PC-3 (cell line): ENCODE measurements around the gene TMCO6. TPM values are rescaled to one million over a fixed set of nuclear protein-coding genes. Genes with fewer than 3 reads are reported as not detected.

Experiments
- ATAC-seq: fragments of 200-7000 bp; cut with Tn5 transposase; 2 replicates; pipeline ENCODE4 v1.9.1; 2020; ENCODE audit warnings: mild to moderate bottlenecking, moderate library complexity
- BruUV-seq: library from RNA; stranded (reverse); fragments of 400-500 nt; replicated peaks from 2 replicates; lab custom pipeline; 2021; lab: Mats Ljungman, UMichigan
- CTCF ChIA-PET: fragments of 300-600 bp; sonication (Branson Sonifier 250); formaldehyde crosslinking; loops from one replicate; lab custom pipeline; 2022; ENCODE audit warnings: antibody characterized with exemption; lab: Charles Lee
- POLR2A ChIA-PET: fragments of 300-600 bp; sonication (Branson Sonifier 250); formaldehyde crosslinking; loops from one replicate; lab custom pipeline; 2022; ENCODE audit warnings: antibody characterized with exemption; ENCODE audit not compliant: unreplicated experiment; lab: Charles Lee
- DNase-seq: peaks from one replicate; pipeline ENCODE4 v3.0.0-alpha.2; 2015
- H2AFZ ChIP-seq: fragments of 300-600 bp; sonication (generic); 2 replicates; pipeline ENCODE4 v1.6.0; 2016; ENCODE audit warnings: antibody characterized with exemption, low read length
- H3F3A ChIP-seq: fragments of 300-600 bp; sonication (generic); one replicate; pipeline ENCODE4 v1.6.0; 2017; ENCODE audit warnings: antibody characterized with exemption, low read length, control low read depth, mild to moderate bottlenecking; ENCODE audit not compliant: unreplicated experiment
- H3K27ac ChIP-seq: fragments of 300-600 bp; sonication (generic); 2 replicates; pipeline ENCODE4 v1.5.1; 2016; ENCODE audit warnings: mild to moderate bottlenecking, low read length
- H3K27me3 ChIP-seq: fragments of 300-600 bp; sonication (generic); 2 replicates; pipeline ENCODE4 v1.6.1; 2016; ENCODE audit warnings: low read length, mixed read lengths
- H3K36me3 ChIP-seq: fragments of 300-600 bp; sonication (generic); 2 replicates; pipeline ENCODE4 v1.6.1; 2016; ENCODE audit warnings: low read depth, mixed run types, low read length, mixed read lengths
- H3K4me1 ChIP-seq: fragments of 300-600 bp; sonication (generic); 2 replicates; pipeline ENCODE4 v1.5.1; 2016; ENCODE audit warnings: low read length; ENCODE audit not compliant: insufficient read depth
- H3K4me2 ChIP-seq: fragments of 300-600 bp; sonication (generic); 2 replicates; pipeline ENCODE4 v1.6.0; 2016; ENCODE audit warnings: low read length
- H3K4me3 ChIP-seq: fragments of 300-600 bp; sonication (generic); 2 replicates; pipeline ENCODE4 v1.5.1; 2016; ENCODE audit warnings: mild to moderate bottlenecking, low read length, mixed read lengths
- H3K79me2 ChIP-seq: fragments of 300-600 bp; sonication (generic); 2 replicates; pipeline ENCODE4 v1.6.1; 2017; ENCODE audit warnings: low read length, mixed read lengths
- H3K9ac ChIP-seq: fragments of 300-600 bp; sonication (generic); 2 replicates; pipeline ENCODE4 v1.6.0; 2016; ENCODE audit warnings: mild to moderate bottlenecking, low read length
- H3K9me2 ChIP-seq: fragments of 300-600 bp; sonication (generic); replicated peaks from 2 replicates; pipeline ENCODE4 v1.6.1; 2016; ENCODE audit warnings: mixed run types, low read length, mixed read lengths
- H3K9me3 ChIP-seq: fragments of 300-600 bp; sonication (generic); 2 replicates; pipeline ENCODE4 v1.6.1; 2016; ENCODE audit warnings: low read length, mixed read lengths
- H4K20me1 ChIP-seq: fragments of 300-600 bp; sonication (generic); 2 replicates; pipeline ENCODE4 v1.6.1; 2016; ENCODE audit warnings: low read length, mixed read lengths
- CTCF ChIP-seq: fragments of 300-600 bp; sonication (generic); conservative IDR thresholded peaks from 2 replicates; pipeline ENCODE4 v1.5.1; 2017; ENCODE audit warnings: antibody characterized with exemption, low read depth, mild to moderate bottlenecking, low read length
- EZH2 ChIP-seq: fragments of 300-600 bp; sonication (generic); IDR thresholded peaks from one replicate; pipeline ENCODE4 v1.6.1; 2017; ENCODE audit warnings: antibody characterized with exemption, mild to moderate bottlenecking, low read length; ENCODE audit not compliant: unreplicated experiment
- EZH2phosphoT487 ChIP-seq: fragments of 300-600 bp; sonication (generic); IDR thresholded peaks from 2 replicates; pipeline ENCODE4 v1.6.1; 2018; ENCODE audit warnings: mild to moderate bottlenecking, antibody characterized with exemption, low read length, borderline replicate concordance
- intact Hi-C: fragments of 100-400 bp; cut with micrococcal nuclease; formaldehyde crosslinking; loops from 2 replicates; pipeline ENCODE4 v1.9.0; 2023
- total RNA-seq: library from RNA; depleted of rRNA; stranded (reverse); fragments of >200 nt; gene quantifications from 2 replicates; pipeline ENCODE4 v1.2.3, GENCODE V29; 2014

The TMCO6 gene
- total RNA-seq, 1 experiment from 2014 or later, result 16.5 TPM

DNA sequence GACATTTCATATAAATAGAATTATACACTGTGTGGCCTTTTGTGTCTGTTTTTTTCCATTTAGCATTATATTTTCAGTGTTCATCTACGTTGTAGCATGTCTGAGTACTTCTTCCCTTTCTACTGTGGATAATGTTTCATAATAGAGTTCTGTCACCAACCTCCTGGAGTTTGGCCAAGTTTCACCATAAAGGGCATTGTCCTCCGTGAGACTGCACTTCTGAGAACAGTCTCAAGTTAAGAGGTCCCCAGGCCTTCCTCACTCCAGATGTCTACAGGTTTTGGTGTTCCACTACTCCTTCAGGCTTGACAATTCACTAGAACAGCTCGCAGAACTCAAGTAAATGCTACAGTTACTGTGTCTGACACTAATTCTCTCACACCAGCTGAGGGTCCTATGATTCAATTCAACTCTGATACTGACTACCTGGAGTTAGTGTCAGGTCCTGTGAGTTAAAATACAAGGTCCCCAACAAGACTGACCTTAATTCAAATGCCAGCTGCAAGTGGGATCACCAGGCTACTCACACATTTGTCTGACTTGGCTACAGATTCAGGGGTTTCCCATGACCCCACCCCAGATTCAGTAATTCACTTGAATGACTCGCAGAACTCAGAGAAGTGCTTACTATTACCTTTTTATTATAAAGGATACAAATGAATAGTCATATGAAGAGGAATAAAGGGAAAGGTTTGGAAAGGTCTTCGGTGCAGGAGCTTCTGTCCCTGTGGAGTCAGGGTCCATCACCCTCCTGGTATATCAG, 43.5 kb upstream of the TMCO6 start:
- TF ChIP-seq CTCF (no peak), EZH2 (no peak), EZH2phosphoT487 (no peak)
- no peak overlapping the region for H3K9ac ChIP-seq
- H3K4me2 ChIP-seq, result no peak overlapping the region
- ChIA-PET POLR2A (no interaction called here), CTCF (no interaction called here)
- ATAC-seq (no peak), DNase-seq (peak; percentile 26)
- H3K27ac ChIP-seq, result no peak overlapping the region
- H3F3A ChIP-seq, result no peaks in the 10 kb centered on the region
- BruUV-seq, result no TSS peak
- no peaks in the 10 kb centered on the region for H3K36me3 ChIP-seq
- no peaks in the 10 kb centered on the region for H3K4me1 ChIP-seq
- H4K20me1 ChIP-seq, result no peaks in the 10 kb centered on the region
- H3K27me3 ChIP-seq, result no peaks in the 10 kb centered on the region
- H2AFZ ChIP-seq, result no peak overlapping the region
- no peaks in the 10 kb centered on the region for H3K9me3 ChIP-seq
- H3K4me3 ChIP-seq, result no peak overlapping the region
- intact Hi-C loops, result no loop called here
- no peaks in the 10 kb centered on the region for H3K9me2 ChIP-seq
- no peaks in the 10 kb centered on the region for H3K79me2 ChIP-seq

DNA sequence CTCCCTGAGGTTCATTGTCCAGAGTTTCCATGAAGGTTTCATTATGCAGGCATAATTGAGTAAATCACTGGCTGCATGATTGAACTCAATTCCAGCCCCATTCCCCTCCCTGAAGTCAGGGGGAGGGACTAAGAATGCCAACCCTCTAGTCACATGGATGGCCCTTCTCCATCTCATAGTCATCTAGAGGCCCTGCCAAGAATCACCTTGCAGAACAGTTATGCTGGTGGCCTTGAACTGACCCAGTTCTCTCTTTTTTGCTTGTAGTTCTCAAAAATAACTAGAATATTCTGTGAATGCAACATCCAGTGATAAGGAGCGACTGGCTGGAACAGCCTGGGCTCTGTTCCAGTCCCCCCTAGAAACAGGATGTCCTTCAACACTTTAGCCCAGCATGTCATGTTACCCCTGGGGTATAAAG, 42.9 kb upstream of the TMCO6 start:
- Histone ChIP-seq H3K27ac (no peak overlapping the region), H3K9me2 (no peaks in the 10 kb centered on the region), H3K9ac (no peak overlapping the region), H3K9me3 (no peaks in the 10 kb centered on the region), H2AFZ (no peak overlapping the region), H3K4me2 (no peak overlapping the region), H3K79me2 (no peaks in the 10 kb centered on the region), H3K36me3 (no peaks in the 10 kb centered on the region), H3K4me1 (no peaks in the 10 kb centered on the region), H3K27me3 (no peaks in the 10 kb centered on the region), H4K20me1 (no peaks in the 10 kb centered on the region), H3K4me3 (no peak overlapping the region), H3F3A (no peaks in the 10 kb centered on the region)
- ATAC-seq (no peak), DNase-seq (no peak)
- TF ChIP-seq CTCF, result no peak
- TF ChIP-seq EZH2, result no peak
- no peak for TF ChIP-seq EZH2phosphoT487
- intact Hi-C loops, result no loop called here
- ChIA-PET POLR2A (no interaction called here), CTCF (no interaction called here)
- no TSS peak for BruUV-seq

GRCh38 chr5:140598836-140599235, 40.4 kb upstream of the TMCO6 start:
- CTCF ChIA-PET, result no interaction called here

More at GRCh38 chr5:140598836-140599235, 40.4 kb upstream of the TMCO6 start:
- Histone ChIP-seq H3K9me3 (no peaks in the 10 kb centered on the region), H4K20me1 (no peaks in the 10 kb centered on the region), H2AFZ (no peak overlapping the region), H3K4me2 (no peak overlapping the region), H3K9ac (no peak overlapping the region), H3K4me1 (no peaks in the 10 kb centered on the region), H3K36me3 (no peaks in the 10 kb centered on the region), H3K9me2 (no peaks in the 10 kb centered on the region), H3K27me3 (no peaks in the 10 kb centered on the region), H3K27ac (no peak overlapping the region), H3F3A (no peaks in the 10 kb centered on the region), H3K4me3 (no peak overlapping the region), H3K79me2 (no peaks in the 10 kb centered on the region)
- TF ChIP-seq EZH2phosphoT487, result no peak
- no peak for TF ChIP-seq EZH2
- TF ChIP-seq CTCF, result no peak
- DNase-seq (no peak), ATAC-seq (no peak)
- POLR2A ChIA-PET, result no interaction called here
- intact Hi-C loops, result no loop called here
- BruUV-seq, result no TSS peak
